ENCODE data around the gene ANO9. TPM values are rescaled to one million over a fixed set of nuclear protein-coding genes. Genes with fewer than 3 reads are reported as not detected.

The ANO9 gene
- polyA plus RNA-seq, 12 donors, result 0.08 to 14.1 (median 0.31) TPM; not detected in 1

- no peak for DNase-seq
These were observed 54.5 kb downstream of the ANO9 start for GRCh38 chr11:387193-387793.

- no peak for DNase-seq
These were observed 55.3 kb downstream of the ANO9 start for GRCh38 chr11:386483-386882.

GRCh38 chr11:385594-386351, 56.0 kb downstream of the ANO9 start:
- no peak for DNase-seq

GRCh38 chr11:384511-384910, 57.3 kb downstream of the ANO9 start:
- DNase-seq, result no peak

- DNase-seq, result no peak
These were observed 58.4 kb downstream of the ANO9 start for GRCh38 chr11:383431-383830.

GRCh38 chr11:382081-382629, 59.7 kb downstream of the ANO9 start:
- no peak for DNase-seq

GRCh38 chr11:381501-382072, 60.2 kb downstream of the ANO9 start:
- DNase-seq, result no peak

- DNase-seq, result no peak
These were observed 60.8 kb downstream of the ANO9 start for GRCh38 chr11:380996-381395.

DNA sequence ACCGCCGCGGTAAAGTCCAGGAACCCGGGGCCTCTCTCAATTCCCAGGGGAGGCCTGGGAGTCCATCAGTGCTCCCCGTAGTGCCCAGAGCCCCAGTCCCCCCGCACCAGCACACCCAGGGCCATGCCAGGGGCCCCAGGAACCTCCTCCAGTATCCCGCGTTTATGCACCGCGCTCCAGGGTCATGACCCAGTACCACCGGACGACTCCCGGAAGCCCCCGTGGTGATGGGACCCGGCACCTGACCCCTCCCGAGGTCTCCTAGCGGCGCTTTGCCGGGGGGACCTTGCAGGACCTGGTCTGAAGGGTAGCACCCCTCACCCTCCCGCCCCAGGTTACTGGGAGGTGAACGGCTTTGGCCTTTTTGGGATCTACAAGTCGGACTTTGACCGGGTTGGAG, 61.3 kb downstream of the ANO9 start:
- no peak for DNase-seq

DNA sequence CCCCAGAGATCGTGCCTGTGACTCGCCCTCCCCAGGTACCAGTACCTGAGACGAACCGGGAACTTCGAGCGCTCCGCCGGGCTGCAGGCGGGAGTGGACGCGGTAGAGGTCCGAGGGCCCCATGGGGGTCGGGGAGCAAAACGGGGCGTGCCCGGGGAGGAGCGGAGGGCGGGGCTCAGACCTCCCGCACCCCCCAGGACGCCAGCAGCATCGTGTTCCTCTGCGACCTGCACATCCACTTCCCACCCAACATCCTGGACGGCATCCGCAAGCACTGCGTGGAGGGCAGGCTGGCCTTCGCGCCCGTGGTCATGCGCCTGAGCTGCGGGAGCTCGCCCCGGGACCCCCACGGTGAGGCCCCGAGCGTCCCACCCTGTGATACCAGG, 61.7 kb downstream of the ANO9 start:
- DNase-seq, result no peak

DNA sequence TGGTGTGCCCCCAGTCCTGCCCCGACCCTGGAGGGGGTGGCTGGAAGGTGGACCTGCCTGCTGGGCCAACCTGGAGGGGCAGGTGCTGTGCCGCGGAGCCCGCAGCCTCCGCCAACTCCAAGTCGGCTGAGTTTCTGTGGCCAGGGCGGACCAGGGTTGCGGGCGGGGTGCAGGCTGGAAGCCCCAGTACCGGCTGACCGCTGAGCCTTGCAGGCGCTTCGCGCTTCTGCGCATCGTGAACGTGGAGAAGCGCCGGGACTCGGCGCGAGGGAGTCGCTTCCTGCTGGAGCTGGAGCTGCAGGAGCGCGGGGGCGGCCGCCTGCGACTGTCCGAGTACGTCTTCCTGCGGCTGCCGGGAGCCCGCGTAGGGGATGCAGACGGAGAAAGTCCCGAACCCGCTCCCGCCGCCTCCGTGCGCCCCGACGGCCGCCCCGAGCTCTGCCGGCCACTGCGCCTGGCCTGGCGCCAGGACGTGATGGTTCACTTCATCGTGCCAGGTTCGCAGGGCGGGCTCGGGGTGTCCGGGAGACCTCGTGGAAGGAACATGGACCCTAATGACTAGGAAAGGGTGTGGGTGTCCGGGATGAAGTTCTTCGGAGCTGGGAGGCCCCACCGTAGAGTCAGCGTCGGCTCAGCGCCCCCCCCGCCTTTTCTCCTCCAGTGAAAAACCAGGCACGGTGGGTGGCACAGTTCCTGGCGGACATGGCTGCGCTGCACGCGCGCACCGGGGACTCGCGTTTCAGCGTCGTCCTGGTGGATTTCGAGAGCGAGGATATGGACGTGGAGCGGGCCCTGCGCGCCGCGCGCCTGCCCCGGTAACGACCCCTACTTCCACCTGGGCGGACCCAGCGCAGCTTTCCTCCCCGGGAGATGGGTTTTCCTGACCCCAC, 62.4 kb downstream of the ANO9 start:
- no peak for DNase-seq

DNA sequence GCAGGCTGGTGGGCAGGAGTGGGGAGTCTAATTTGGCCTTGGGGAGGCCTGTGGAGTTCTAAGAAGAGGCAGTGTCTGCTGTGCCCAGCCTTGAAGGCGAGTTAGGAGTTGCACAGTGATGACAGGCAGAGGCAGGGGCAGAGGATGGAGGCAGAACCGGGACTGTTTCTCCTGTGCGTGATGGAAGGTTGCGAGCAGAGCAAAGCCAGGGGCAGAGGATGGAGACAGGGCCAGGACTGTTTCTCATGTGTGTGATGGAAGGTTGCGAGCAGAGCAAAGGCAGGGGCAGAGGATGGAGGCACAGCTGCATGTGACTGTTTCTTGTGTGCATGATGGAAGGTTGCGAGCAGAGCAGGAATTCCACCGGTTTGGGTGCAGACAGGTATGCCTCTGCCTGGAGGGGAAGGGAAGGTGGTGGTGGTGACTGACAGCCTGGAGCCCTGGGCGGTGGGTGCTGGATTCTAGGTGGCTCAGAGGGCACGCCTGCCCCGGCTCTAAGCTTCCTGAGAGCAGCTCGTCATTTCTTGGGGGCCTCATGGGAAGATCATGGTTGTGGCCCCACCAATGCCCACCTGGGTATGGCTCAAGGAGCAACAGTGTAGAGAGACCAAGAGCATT, 63.8 kb downstream of the ANO9 start:
- DNase-seq, result no peak

DNA sequence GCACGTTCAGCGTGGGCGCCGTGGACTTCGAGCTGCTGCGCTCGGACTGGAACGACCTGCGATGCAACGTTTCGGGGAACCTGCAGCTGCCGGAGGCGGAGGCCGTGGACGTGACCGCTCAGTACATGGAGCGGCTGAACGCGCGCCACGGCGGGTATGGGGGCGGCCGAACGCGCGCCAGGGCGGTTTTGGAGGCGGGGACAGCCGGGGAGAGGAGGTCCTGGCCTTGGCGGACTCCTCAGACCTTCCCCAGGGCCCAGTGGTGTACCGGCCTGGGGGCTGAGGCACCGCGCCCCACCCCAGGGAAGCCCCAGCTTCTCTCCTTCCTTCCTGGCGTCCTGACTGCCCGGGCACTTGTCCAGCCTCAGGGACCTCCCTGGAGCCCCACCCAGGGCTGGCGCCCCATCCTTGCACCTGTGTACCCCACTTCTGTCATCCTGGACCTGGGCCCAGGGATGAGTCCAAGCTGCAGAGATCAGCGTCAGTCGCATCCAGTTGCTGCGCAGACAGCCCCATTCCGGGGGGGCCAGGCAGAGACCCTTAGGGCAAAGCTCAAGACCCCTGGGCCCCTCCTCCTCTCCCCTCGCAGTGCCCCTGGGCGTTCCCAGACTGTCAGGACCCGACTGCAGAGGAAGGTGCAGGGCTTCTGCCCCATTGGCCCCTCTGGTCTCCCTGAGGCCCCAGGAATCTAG, 64.5 kb downstream of the ANO9 start:
- no peak for DNase-seq

DNA sequence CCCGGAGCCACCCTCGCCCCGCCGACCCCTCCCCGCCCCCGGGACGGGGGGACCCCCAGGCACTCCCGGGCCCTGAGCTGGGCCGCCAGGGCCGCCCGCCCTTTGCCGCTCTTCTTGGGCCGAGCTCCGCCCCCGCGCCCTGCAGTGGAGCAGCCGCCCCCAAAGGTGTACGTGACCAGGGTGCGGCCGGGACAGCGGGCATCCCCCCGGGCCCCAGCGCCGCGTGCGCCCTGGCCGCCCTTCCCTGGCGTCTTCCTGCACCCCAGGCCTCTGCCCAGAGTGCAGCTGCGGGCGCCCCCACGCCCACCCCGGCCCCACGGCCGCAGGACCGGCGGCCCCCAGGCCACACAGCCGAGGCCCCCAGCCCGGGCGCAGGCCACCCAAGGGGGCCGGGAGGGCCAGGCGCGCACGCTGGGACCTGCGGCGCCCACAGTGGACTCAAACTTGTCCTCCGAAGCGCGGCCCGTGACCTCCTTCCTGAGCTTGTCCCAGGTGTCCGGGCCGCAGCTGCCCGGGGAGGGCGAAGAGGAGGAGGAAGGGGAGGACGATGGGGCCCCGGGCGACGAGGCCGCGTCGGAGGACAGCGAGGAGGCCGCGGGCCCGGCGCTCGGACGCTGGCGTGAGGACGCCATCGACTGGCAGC, 65.2 kb downstream of the ANO9 start:
- DNase-seq, result no peak

GRCh38 chr11:375065-376025, 66.5 kb downstream of the ANO9 start:
- no peak for DNase-seq

GRCh38 chr11:373716-374551, 67.9 kb downstream of the ANO9 start:
- no peak for DNase-seq

DNA sequence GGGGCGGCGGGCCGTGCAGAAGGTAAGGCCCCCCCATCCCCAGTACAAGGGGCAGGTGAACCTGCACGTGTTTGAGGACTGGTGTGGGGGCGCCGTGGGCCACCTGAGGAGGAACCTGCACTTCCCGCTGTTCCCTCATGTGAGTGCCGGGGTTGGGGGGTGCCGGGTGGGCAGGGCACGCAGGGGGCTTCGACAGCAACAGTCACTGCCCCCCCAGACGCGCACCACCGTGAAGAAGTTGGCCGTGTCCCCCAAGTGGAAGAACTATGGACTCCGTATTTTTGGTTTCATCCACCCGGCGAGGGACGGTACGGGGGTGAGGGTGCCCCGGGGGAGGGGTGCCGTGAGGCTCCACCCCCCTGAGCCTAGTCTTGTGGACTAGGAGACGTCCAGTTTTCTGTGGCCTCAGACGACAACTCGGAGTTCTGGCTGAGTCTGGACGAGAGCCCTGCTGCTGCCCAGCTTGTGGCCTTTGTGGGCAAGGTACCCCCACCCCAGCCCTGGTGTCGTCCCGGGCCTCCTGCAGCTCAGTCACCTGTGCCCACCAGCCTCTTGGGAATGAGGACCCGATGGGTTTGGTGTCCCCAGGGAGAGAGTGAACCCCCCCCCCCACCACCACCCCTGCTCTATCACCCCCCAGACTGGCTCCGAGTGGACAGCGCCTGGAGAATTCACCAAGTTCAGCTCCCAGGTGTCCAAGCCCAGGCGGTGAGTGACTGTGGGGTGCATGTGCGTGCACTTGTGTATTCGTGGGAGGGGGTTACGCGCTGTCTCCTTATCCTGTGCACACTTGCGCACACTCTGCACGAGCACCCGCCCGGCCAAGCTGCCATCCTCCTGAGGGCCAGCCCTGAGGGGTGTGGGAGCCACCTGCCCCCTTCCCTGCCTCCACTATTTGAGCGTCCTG, 68.7 kb downstream of the ANO9 start:
- DNase-seq, result no peak

All from muscle of arm (tissue), 12 donors.